Tibial nerve (tissue), 3 donors: ENCODE measurements around the gene GREM1.

Experiments
- CTCF ChIP-seq, 5 experiments: fragments of 200-600 bp in 3 of 5; fragments of 450-650 bp in 2 of 5; sonication (generic) in 3 of 5; IDR thresholded peaks; one replicate each; pipeline ENCODE4 v1.5.1; 2016 to 2019; ENCODE audit warnings: antibody characterized with exemption in 5 of 5, mild to moderate bottlenecking in 3 of 5, moderate library complexity in 2 of 5
- POLR2A ChIP-seq, 2 donors: fragments of 450-650 bp; IDR thresholded peaks; one replicate each; pipeline ENCODE4 v1.6.1; 2017; ENCODE audit warnings: antibody characterized with exemption in 2 of 2, mild to moderate bottlenecking in 2 of 2, moderate library complexity in 2 of 2

- TF ChIP-seq CTCF (IDR thresholded peaks at IDR 0.05) (no peak), POLR2A (IDR thresholded peaks at IDR 0.05) (no peak)
These were observed 17.2 kb upstream of the GREM1 start for GRCh38 chr15:32700501-32701150.
